GM04503 (cell line): ENCODE results near the gene CYP26C1.
A peak's percentile ranks its signal among the peaks of the same experiment; 100 is the strongest.

ENCODE experiments used
- DNase-seq: peaks from one replicate; pipeline ENCODE4 v3.0.0-alpha.2; 2012; ENCODE audit warnings: low read depth

The CYP26C1 gene, protein sequence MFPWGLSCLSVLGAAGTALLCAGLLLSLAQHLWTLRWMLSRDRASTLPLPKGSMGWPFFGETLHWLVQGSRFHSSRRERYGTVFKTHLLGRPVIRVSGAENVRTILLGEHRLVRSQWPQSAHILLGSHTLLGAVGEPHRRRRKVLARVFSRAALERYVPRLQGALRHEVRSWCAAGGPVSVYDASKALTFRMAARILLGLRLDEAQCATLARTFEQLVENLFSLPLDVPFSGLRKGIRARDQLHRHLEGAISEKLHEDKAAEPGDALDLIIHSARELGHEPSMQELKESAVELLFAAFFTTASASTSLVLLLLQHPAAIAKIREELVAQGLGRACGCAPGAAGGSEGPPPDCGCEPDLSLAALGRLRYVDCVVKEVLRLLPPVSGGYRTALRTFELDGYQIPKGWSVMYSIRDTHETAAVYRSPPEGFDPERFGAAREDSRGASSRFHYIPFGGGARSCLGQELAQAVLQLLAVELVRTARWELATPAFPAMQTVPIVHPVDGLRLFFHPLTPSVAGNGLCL

GRCh38 chr10:93059975-93060886 is at the start of gene CYP26C1:
CYP26C1 (plus strand) TSS chr10:93060798; CDS start chr10:93061264, 466 bp downstream.
- DNase-seq = no peak

GRCh38 chr10:93015722-93016121 is 44.9 kb upstream of the CYP26C1 start:
- no peak for DNase-seq

DNA sequence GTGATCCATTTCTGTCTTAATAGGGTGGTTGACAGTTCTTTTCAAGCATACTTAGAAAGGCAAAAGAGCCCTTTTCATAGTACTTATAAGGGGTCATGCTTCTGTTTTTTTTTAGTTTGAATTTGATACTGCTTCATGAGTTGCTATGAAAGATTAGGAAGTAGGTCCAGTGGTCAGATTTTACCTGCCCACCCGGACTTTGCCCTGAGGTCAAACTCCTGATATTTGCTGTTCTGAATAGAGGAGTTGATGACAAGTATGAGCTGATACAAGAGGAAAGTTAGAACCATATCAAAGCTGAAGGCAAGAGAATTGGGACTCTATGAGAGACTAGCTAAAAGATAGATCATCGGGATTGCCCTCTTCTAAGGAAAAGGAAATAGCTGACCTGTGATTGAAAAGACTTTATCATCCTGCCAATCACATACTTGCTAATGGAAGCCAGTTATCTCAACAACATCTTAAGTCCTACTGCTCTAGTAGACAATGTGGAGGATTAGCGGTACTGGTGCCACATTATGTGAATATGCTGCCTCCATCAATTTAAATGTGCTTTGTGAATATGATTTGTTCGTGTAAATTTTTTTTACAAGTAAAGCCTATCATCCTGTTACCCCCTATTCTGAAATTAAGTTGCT is 37.5 kb upstream of the CYP26C1 start:
- no peak for DNase-seq

- no peak for DNase-seq
Measured at GRCh38 chr10:93026072-93026471, 34.5 kb upstream of the CYP26C1 start.

DNA sequence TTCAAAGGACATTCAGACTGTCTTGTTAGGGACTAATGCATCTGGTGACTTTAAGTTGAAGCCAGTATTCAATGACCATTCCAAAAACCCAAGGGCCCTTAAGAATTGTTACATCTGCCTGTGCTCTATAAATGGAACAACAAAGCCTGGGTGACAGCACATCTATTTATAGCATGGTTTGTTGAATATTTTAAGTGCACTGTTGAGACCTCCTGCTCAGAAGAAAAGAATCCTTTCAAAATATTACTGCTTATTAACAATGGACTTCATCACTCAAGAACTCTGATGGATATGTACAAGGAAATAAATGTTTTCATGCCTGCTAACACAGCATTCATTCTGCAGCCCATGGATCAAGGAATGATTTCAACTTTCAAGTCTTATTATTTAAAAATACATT is 33.1 kb upstream of the CYP26C1 start:
- no peak for DNase-seq

DNA sequence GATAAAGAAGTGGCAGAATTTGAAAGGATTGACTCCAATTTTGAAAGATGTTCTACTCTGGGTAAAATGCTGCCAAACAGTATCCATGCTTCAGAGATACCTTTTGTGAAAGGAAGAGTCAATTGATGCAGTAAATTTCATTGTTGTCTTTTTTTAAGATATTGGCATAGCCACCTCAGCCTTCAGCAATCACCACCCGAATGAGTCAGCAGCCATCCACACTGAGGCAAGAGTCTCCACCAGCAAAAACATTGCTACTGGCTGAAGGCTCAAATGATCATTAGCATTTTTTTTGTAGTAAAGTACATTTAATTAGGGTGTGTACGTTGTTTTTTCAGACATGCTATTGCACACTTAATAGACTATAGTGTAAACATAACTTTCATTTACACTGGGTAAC is 31.7 kb upstream of the CYP26C1 start:
- no peak for DNase-seq

GRCh38 chr10:93030409-93030808 is 30.2 kb upstream of the CYP26C1 start:
- DNase-seq = peak; percentile 65

DNA sequence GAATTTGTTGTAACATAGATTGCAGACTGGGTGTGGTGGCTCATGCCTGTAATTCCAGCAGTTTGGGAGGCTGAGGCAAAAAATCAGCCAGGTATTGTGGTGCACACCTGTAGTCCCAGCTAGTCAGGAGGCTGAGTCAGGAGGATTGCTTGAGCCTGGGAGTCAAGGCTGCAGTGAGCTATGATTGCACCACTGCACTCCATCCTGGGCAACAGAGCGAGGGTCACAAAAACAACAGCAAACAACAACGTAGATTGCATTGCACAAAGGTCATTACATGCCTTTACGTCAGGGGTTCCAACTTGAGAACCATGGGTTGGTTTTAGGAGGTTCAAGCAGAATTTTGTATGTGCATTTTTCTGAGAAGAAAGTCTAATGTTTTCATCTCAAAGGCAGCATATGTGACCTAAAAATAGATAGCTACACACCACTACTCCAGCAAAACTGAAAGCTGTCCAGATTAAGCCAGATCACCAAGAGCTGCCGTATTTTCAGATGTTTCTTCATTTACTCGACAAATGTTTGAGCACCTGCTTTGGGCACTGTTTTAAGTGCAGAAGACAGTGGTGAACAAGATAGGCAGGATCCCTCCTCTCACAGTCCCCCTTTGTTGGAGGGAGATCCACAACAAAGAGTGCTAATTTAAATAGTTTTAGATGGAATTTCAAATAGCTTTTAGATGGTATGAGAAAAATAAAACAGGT is 28.3 kb upstream of the CYP26C1 start:
- DNase-seq = no peak

DNA sequence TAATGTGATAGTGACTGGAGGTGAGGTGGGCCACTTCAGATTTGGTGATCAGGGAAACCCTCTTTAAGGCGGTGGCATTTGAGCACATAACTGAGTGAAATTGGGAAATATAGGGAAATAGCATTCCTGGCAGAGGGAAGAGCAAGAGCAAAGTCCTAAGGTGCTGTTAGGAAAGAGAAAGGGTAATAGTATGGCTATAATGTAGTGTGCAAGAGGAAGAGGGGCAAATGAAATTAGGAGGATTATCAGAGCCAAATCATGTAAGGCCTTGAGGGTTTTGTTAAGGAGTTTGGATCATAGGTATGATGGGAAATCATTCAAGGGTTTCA is 27.8 kb upstream of the CYP26C1 start:
- DNase-seq = no peak

DNA sequence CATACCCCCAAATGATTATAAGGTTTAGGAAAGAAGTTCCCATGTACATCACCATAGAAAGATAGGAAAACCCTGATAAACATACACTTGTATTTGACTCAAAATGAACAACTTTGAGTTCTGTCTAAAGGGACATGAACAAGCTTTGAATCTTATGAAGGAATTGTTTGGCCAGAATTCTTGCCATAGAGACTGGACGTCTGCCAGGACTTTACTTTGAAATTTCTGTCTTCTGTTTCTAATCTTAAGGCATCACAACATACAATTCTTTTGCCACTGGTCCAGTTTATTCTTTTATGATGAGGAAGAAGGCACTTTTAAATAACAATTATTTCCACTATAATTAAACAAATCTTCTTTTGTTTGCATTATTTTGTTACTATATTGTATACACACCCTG is 26.2 kb upstream of the CYP26C1 start:
- DNase-seq = no peak

DNA sequence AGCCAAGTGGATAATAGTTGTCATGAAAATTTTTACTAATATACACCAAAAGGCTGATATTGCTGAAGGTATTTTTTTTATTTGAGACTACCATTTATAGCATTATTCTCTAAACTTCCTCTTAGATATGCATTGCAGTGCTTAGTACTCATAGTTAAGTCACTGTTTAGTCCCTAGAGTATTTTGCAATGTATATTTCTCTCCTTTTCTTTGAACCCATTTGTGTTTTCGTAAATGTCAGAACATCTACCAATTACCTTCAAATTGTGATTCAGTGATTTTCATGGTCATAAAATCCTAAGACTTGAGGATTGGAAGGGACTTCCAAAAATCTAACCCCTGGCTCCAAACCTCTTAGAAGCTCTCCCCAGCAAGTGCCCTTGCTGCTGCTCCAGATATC is 21.5 kb upstream of the CYP26C1 start:
- no peak for DNase-seq

- no peak for DNase-seq
Measured at GRCh38 chr10:93039721-93040120, 20.9 kb upstream of the CYP26C1 start.

DNA sequence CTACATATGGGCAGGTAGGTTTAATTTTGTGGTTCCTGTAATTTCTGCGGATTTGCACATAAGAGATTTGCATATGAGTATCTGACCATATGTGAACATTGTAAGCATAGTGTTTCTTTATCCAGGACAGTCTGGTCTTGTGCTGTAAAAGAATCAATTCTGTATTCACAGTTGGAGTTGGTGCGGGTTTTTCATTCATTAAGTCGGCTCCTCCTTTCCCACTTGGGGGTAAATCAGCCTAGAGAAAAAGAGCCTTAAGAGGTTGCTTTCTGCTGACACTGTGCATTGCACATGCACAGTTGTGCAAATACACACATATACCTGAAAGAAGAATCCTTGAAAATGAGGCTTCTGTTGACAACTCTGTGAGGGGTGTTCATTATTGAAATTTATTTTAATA is 6.1 kb upstream of the CYP26C1 start:
- DNase-seq = no peak

GRCh38 chr10:93058139-93058538 is 2.5 kb upstream of the CYP26C1 start:
- DNase-seq = no peak

DNA sequence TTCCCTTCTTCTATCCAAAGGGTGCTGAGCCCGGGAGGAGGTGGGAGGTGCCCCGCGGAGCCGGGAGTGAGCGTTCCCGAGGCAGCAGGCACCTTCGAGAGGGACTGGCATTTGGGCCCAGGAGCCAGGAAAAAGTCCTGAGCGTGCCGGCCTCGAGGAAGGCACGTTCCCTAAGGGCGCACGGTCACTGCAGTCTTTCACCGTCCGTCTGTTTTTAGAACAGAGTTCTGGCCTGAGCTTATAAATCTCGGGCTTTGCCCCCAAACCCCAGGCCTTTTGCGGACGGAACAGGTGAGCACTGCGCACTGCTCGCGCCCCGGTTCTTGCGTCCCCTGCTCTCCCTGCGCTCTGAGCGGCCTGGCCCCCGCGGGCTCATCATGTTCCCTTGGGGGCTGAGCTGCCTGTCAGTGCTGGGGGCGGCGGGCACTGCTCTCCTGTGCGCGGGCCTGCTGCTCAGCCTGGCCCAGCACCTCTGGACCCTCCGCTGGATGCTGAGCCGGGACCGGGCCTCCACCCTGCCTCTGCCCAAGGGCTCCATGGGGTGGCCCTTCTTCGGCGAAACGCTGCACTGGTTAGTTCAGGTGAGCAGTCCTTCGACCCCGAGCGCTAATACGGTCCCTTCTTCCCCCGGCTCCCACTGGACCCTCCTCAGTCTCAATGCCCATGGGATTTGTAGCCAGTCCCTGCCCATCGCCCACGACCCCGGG is 442 bp downstream of the CYP26C1 start:
- no peak for DNase-seq

DNA sequence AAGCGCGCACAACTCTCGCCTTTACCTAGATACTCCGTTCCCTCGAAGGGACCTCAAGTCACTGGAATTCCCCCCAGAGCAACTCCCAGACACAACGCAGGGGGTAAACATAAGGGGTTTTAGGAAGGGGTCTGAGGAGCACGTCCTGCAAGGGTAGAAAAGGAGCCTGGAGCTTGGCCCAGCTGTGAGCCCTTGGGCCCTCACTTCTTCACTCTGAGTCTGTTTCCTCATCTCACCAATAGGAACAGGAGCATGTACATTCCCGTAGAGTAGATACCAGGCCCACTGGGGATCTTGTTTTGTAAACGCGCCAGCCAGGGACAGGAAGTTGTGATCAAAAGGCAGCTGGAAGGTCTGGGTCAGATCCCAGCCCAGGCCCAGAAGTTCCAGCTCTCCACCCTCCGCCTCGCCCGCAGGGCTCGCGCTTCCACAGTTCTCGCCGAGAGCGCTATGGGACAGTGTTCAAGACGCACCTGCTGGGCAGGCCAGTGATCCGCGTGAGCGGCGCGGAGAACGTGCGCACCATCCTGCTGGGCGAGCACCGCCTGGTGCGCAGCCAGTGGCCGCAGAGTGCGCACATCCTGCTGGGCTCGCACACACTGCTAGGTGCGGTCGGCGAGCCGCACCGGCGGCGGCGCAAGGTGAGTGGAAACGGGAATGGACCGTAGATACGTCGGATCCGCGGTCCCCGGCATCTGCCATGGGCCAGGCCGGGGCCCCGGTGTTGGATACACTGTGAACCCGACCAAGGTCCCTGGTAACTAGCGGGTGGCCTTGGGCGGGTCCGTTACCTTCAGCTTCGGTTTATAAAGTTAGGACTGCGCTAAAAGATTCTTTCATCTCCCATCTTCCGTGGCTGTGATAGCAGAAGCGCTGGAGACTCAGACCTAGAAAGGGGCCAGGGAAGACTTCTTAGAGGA is 1.3 kb downstream of the CYP26C1 start:
- no peak for DNase-seq

GRCh38 chr10:93062514-93063143 is 2.0 kb downstream of the CYP26C1 start:
- no peak for DNase-seq

GRCh38 chr10:93063144-93063976 is 2.8 kb downstream of the CYP26C1 start:
- DNase-seq = no peak
